Suprapubic skin (tissue), 4 donors: ENCODE measurements around the gene FER. TPM values are rescaled to one million over a fixed set of nuclear protein-coding genes. Genes with fewer than 3 reads are reported as not detected.
"Not testable (repeated sequence)": the region's sequence is repeated elsewhere in the genome, so short reads cannot be mapped to it uniquely, and the experiment has no call there.

ENCODE experiments used
- DNase-seq, 2 donors: peaks; one replicate each; pipeline ENCODE4 v3.0.0-alpha.2; 2019; ENCODE audit warnings: low spot score in 2 of 2
- H3K27ac ChIP-seq: fragments of 200-600 bp; sonication (generic); one replicate; pipeline ENCODE4 v1.5.1; 2019
- H3K27me3 ChIP-seq: fragments of 200-600 bp; sonication (generic); one replicate; pipeline ENCODE4 v1.5.1; 2019
- H3K36me3 ChIP-seq: fragments of 200-600 bp; sonication (generic); one replicate; pipeline ENCODE4 v1.5.1; 2019
- H3K4me1 ChIP-seq: fragments of 200-600 bp; sonication (generic); one replicate; pipeline ENCODE4 v1.5.1; 2019
- H3K4me3 ChIP-seq: fragments of 200-600 bp; sonication (generic); one replicate; pipeline ENCODE4 v1.5.1; 2019; ENCODE audit warnings: mild to moderate bottlenecking
- H3K9me3 ChIP-seq: fragments of 200-600 bp; sonication (generic); one replicate; pipeline ENCODE4 v1.5.1; 2019
- EP300 ChIP-seq: sonication (generic); formaldehyde crosslinking; IDR thresholded peaks from one replicate; pipeline ENCODE4 v1.6.1; 2017; ENCODE audit warnings: antibody characterized with exemption
- POLR2A ChIP-seq, 2 donors: fragments of 450-650 bp; IDR thresholded peaks; one replicate each; pipeline ENCODE4 v1.6.1; 2017; ENCODE audit warnings: antibody characterized with exemption in 2 of 2, mild to moderate bottlenecking in 2 of 2, moderate library complexity in 2 of 2
- POLR2AphosphoS5 ChIP-seq, 3 donors: sonication (generic); formaldehyde crosslinking; IDR thresholded peaks; one replicate each; pipeline ENCODE4 v1.6.1; 2017; ENCODE audit warnings: antibody characterized with exemption in 3 of 3
- WGBS: methylation state at CpG from one replicate; pipeline ENCODE4 v1.1.5; 2018; 5-methylcytosine and 5-hydroxymethylcytosine counted together
- total RNA-seq, 4 donors: library from RNA; depleted of rRNA; stranded (reverse); fragments of >200 nt; gene quantifications; one replicate each; pipeline ENCODE4 v1.1.0, GENCODE V29; 2016
- TF ChIP-seq, protein P1 (sequence below), 2 donors: fragments of 200-600 bp in 1 of 2; fragments of 450-650 bp in 1 of 2; sonication (generic) in 1 of 2; IDR thresholded peaks; one replicate each; pipeline ENCODE4 v1.5.1; 2016 to 2019; ENCODE audit warnings: antibody characterized with exemption in 2 of 2, mild to moderate bottlenecking in 1 of 2, moderate library complexity in 1 of 2

FER gene
- total RNA-seq, 4 donors from 2014 or later: 16.1 to 29.9 (median 23.3) TPM

DNA sequence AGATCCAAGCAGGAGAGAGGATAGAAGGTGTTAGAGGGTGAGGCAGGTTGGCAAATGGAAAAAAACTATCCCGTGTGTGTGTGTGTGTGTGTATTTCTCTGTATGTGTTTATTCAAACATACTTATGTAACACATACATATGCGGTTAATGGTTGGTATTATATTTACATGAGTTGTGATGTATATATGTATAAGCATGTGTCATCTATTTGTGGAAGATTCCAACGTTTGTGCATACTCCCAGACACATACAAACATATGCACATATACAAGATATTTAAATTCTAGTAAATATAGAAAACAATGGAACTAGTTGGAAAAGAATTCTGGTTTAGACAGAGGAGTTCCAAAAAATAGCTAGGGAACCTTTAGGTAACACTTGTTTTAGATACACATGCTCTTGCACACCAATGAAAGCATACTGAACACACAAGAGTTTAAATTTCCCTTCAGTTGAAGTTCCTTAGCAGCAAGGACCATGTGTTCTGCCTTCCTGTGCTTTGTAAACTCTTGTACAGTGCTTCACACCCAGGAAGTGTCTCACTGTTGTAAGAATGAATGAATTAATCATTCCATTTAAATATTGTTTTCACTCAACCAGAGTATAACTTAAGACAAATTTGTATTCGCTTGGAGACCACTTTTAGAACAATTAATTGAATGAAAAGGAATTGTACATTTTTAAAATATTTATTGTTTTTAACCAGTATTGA lies 257.8 kb downstream of the FER start:
- Histone ChIP-seq H3K4me3 (no peak overlapping the region), H3K9me3 (no peaks in the 10 kb centered on the region), H3K27me3 (no peaks in the 10 kb centered on the region), H3K36me3 (no peaks in the 10 kb centered on the region), H3K4me1 (no peaks in the 10 kb centered on the region), H3K27ac (no peak overlapping the region)
- TF ChIP-seq, protein P1, sequence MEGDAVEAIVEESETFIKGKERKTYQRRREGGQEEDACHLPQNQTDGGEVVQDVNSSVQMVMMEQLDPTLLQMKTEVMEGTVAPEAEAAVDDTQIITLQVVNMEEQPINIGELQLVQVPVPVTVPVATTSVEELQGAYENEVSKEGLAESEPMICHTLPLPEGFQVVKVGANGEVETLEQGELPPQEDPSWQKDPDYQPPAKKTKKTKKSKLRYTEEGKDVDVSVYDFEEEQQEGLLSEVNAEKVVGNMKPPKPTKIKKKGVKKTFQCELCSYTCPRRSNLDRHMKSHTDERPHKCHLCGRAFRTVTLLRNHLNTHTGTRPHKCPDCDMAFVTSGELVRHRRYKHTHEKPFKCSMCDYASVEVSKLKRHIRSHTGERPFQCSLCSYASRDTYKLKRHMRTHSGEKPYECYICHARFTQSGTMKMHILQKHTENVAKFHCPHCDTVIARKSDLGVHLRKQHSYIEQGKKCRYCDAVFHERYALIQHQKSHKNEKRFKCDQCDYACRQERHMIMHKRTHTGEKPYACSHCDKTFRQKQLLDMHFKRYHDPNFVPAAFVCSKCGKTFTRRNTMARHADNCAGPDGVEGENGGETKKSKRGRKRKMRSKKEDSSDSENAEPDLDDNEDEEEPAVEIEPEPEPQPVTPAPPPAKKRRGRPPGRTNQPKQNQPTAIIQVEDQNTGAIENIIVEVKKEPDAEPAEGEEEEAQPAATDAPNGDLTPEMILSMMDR (IDR thresholded peaks at IDR 0.05): no peak
- TF ChIP-seq POLR2AphosphoS5 (IDR thresholded peaks at IDR 0.05): no peak
- no peak for TF ChIP-seq EP300
- TF ChIP-seq POLR2A (IDR thresholded peaks at IDR 0.05): no peak
- DNase-seq: no peak
- 86% methylated on average over 4 of the region's 4 CpGs for WGBS

- Histone ChIP-seq H3K27ac (no peak overlapping the region), H3K36me3 (no peaks in the 10 kb centered on the region), H3K27me3 (no peaks in the 10 kb centered on the region), H3K4me3 (no peak overlapping the region), H3K4me1 (no peaks in the 10 kb centered on the region), H3K9me3 (no peaks in the 10 kb centered on the region)
- TF ChIP-seq POLR2A (IDR thresholded peaks at IDR 0.05) (no peak), EP300 (no peak), POLR2AphosphoS5 (IDR thresholded peaks at IDR 0.05) (no peak)
- TF ChIP-seq, protein P1 (IDR thresholded peaks at IDR 0.05): no peak
- no peak for DNase-seq
- WGBS: 80% methylated on average over 6 of the region's 6 CpGs
These were observed 258.4 kb downstream of the FER start for GRCh38 chr5:109006129-109006528.

DNA sequence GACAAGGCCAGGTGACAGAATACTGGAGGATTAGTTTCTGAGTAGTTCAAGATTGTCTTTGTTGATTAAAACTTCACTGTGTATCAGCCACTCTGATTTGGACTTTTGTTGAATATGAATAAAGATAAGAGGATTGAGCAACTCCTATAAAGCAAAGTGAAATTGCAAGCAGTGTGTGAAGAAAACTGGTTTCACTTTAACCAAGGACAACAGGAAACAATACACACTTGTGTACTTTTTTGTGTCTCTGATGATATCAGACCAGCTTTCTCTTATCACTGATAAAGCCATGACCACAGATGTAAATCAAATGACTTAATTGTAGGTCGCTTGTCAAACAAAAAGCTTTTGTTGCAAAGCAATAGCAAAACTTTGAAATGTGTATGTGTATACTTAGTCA lies 268.6 kb downstream of the FER start:
- no peak for TF ChIP-seq EP300
- no peak for TF ChIP-seq POLR2A (IDR thresholded peaks at IDR 0.05)
- no peak for TF ChIP-seq POLR2AphosphoS5 (IDR thresholded peaks at IDR 0.05)
- TF ChIP-seq, protein P1 (IDR thresholded peaks at IDR 0.05): no peak

GRCh38 chr5:109022056-109022455 lies 274.4 kb downstream of the FER start:
- DNase-seq: no peak
- TF ChIP-seq POLR2AphosphoS5 (IDR thresholded peaks at IDR 0.05) (no peak), POLR2A (IDR thresholded peaks at IDR 0.05) (no peak), EP300 (no peak)
- TF ChIP-seq, protein P1 (IDR thresholded peaks at IDR 0.05): no peak
- H3K36me3 ChIP-seq: peaks cover 7% of the 10 kb centered on the region

More for the DNA sequence above, 268.6 kb downstream of the FER start:
- 78% methylated on average over 1 of the region's 1 CpG for WGBS
- H3K36me3 ChIP-seq: no peaks in the 10 kb centered on the region
- H3K27ac ChIP-seq: no peak overlapping the region
- no peak for DNase-seq
- no peaks in the 10 kb centered on the region for H3K9me3 ChIP-seq
- no peak overlapping the region for H3K4me3 ChIP-seq
- no peaks in the 10 kb centered on the region for H3K27me3 ChIP-seq
- peaks cover 5% of the 10 kb centered on the region for H3K4me1 ChIP-seq

GRCh38 chr5:109025729-109026128 lies 278.0 kb downstream of the FER start:
- not testable (repeated sequence) for H3K27ac ChIP-seq, H3K27me3 ChIP-seq, H3K9me3 ChIP-seq, DNase-seq, H3K4me3 ChIP-seq, H3K36me3 ChIP-seq, H3K4me1 ChIP-seq
- 42% methylated on average over 1 of the region's 1 CpG for WGBS

More at GRCh38 chr5:109022056-109022455, 274.4 kb downstream of the FER start:
- no peaks in the 10 kb centered on the region for H3K4me1 ChIP-seq
- H3K27me3 ChIP-seq: no peaks in the 10 kb centered on the region
- H3K27ac ChIP-seq: no peak overlapping the region
- H3K9me3 ChIP-seq: no peaks in the 10 kb centered on the region
- no peak overlapping the region for H3K4me3 ChIP-seq
